Measurements from ENCODE around the gene TLN1. TPM values are rescaled to one million over a fixed set of nuclear protein-coding genes. Genes with fewer than 3 reads are reported as not detected.
A peak's percentile ranks its signal among the peaks of the same experiment; 100 is the strongest.

Gene TLN1
- total RNA-seq, 2 donors from 2014 or later: 816 to 836 TPM

DNA sequence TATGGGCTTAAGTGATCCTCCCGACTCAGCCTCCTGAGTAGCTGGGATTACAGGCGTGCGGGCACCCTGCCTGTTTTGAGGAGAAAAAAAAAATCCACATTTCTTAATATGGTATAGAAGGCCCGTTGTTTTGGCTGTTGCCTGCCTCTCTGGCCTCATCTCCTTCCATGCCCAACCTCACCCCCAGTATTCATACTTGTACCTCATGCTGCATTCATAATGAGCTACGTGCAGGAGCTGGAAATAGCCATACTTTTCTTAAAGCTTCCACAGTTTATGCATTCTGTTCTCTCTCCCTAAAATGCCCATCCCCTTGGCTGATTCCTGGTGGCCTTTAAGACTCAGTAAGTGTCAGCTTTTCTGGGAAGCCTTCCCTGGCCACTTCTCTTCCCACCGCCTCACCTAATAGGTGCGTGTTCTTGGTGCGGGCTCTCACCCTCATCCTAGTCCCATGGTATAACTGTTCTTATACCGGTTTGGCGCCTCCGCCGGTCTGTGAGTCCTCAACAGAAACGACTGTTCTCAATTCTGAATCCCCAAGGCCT is 40.2 kb downstream of the TLN1 start:
- intact Hi-C loops (cut with DNase I): loop anchor here in 1 of 2 donors (2.0 kb wide), 1 partner anchor 31 kb away; no protein-coding TSS in a partner anchor
- peak; percentile 68 for DNase-seq (ENCODE audit: low spot score)

DNA sequence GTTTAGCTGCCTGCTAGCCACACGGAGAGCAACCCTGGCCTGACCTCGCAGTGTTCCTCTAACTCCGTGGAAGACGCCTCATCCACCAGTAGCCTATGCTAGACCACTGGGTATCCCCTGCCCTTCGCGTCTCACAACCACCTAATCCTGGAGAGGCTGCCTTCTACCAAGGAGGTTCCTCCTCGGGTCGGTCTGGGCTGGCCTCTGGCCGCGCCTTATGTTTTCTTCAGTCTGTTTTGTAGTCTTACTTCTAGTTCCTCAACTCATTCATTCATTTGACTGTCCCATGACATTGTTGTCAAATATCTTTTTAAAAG is 40.7 kb downstream of the TLN1 start:
- no peak for DNase-seq (ENCODE audit: low spot score)
- intact Hi-C loops (cut with DNase I): loop anchor here in 1 of 2 donors (2.0 kb wide), 1 partner anchor 30 kb away; no protein-coding TSS in a partner anchor

- intact Hi-C loops (cut with DNase I): loop anchor here in 1 of 2 donors (2.0 kb wide), 1 partner anchor 30 kb away; no protein-coding TSS in a partner anchor
- peak; percentile 94 for DNase-seq (ENCODE audit: low spot score)
These were observed 41.2 kb downstream of the TLN1 start for GRCh38 chr9:35690614-35691333.

- no peak for DNase-seq (ENCODE audit: low spot score)
- intact Hi-C loops (cut with DNase I): loop anchor here in 1 of 2 donors (2.0 kb wide), 1 partner anchor 29 kb away; no protein-coding TSS in a partner anchor
These were observed 41.7 kb downstream of the TLN1 start for GRCh38 chr9:35690294-35690613.

DNA sequence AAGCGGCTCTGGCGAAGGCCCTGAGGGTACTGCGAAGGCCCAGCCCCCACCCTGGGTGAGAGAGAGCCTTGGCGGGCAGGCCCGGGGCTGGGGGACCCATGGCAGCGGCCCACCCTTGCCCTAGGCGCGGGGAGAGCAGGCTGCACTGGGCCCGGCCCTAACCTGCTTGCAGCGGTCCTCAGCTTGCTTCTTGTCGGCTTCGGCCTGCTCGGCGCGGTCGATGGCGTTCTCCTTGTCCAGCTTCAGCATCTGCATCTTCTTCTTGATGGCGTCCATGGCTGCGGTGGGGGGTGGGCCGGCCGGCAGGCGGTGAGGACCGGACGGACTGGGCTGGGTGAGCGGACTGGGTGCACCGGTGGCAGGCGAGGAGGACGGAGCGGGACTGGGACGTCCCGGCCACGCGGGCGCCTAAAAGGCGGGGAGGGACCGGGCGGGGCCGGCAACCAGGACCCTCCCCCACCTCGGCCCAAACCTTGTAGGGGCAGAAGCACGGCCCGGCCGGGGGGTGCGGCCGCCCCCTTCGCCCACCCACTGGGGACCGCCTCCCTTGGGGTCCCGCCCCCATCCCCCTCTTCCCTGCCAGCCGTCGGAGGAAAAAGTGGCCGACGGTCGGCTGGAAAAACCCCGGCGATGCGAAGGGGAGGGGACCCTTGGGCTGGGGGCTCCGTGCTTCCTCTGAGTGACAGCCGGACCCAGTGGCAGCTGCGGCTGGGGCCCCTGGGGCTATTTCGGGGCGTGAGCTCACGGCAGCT is 42.3 kb downstream of the TLN1 start, which contains the start of gene TPM2:
TSS of gene TPM2 (minus strand) at position 384 of the 752 bp plus-strand sequence. CDS start at position 276, 108 bp downstream.
- peak; percentile 92 for DNase-seq (ENCODE audit: low spot score)
- intact Hi-C loops (cut with DNase I): loop anchor here in 1 of 2 donors (2.0 kb wide), 1 partner anchor 29 kb away; no protein-coding TSS in a partner anchor

DNA sequence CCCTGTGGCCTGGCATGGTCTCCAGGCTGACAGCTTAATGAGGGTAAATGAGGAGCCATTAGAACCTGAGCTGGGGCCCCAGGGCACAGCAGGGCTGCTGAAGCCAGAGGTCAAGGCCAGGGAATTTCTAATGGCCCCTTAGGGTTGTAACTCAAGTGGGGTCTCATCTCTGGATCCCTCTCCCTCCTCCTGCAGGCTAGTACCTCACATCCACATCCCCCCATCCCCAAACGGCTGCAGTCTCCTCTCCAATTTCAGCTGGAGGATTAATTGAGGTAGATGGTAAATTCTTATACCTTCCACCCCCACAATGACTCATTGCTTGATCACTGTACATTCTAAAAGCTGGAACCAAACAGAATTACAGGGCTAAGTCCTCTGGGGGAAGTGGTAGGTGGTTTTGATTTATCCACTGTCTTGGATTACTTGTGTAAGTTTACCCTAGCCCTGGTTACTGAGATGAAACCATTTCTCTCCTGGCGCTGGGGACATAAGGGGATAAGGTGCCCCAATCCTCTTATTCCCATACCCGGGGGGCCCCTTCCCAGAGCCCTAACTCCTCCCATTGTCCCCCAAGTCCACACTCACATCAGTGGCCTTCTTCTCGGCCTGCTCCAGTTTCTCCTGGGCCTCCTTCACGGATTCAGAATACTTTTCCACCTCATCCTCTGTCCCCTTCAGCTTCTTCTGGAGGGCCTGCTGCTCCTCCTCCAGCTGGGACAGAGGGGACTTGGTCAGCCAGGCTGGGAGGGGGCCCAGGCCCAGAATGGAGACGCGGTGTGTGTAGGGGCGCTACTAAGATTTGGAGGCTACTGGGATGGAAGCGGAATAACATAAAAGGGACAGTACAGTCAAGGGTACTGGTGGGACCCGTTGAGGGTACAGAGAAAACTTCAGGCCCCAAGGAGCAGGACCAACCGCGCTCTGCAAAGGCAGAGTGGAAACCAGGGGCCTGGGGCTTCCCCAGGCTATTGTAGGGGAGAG is 43.1 kb downstream of the TLN1 start:
- intact Hi-C loops (cut with DNase I): no loop called here
- DNase-seq (ENCODE audit: low spot score): peak; percentile 73

- DNase-seq (ENCODE audit: low spot score): peak; percentile 57
- intact Hi-C loops (cut with DNase I): no loop called here
These were observed 43.9 kb downstream of the TLN1 start for GRCh38 chr9:35687972-35688557.

- intact Hi-C loops (cut with DNase I): no loop called here
- peak; percentile 18 for DNase-seq (ENCODE audit: low spot score)
These were observed 44.7 kb downstream of the TLN1 start for GRCh38 chr9:35687306-35687705.

- intact Hi-C loops (cut with DNase I): no loop called here
- peak; percentile 41 for DNase-seq (ENCODE audit: low spot score)
These were observed 45.5 kb downstream of the TLN1 start for GRCh38 chr9:35686222-35687203.

GRCh38 chr9:35685506-35685905 is 46.5 kb downstream of the TLN1 start:
- DNase-seq (ENCODE audit: low spot score): peak; percentile 70
- intact Hi-C loops (cut with DNase I): no loop called here

GRCh38 chr9:35684921-35685320 is 47.1 kb downstream of the TLN1 start:
- intact Hi-C loops (cut with DNase I): no loop called here
- DNase-seq (ENCODE audit: low spot score): peak; percentile 53

DNA sequence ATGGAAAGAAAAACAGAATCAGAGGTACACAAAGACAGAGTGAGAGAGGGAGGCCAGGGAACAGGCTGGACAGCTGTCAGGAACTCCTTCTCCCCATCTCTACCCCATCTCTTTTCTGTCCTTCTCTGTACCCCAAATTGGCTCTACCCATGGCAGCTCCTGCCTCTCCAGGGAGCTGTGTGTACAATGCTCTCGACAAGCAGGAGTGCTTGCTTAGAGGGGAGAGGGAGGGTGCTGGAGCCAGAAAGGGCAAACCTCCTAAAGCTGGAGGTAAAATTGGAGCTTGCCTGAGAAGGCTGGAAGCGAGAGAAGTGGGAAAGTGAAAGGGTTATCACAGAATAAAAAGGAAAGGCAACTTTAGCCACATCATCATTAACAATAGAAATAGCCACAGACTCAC is 48.7 kb downstream of the TLN1 start:
- intact Hi-C loops (cut with DNase I): no loop called here
- DNase-seq (ENCODE audit: low spot score): no peak

DNA sequence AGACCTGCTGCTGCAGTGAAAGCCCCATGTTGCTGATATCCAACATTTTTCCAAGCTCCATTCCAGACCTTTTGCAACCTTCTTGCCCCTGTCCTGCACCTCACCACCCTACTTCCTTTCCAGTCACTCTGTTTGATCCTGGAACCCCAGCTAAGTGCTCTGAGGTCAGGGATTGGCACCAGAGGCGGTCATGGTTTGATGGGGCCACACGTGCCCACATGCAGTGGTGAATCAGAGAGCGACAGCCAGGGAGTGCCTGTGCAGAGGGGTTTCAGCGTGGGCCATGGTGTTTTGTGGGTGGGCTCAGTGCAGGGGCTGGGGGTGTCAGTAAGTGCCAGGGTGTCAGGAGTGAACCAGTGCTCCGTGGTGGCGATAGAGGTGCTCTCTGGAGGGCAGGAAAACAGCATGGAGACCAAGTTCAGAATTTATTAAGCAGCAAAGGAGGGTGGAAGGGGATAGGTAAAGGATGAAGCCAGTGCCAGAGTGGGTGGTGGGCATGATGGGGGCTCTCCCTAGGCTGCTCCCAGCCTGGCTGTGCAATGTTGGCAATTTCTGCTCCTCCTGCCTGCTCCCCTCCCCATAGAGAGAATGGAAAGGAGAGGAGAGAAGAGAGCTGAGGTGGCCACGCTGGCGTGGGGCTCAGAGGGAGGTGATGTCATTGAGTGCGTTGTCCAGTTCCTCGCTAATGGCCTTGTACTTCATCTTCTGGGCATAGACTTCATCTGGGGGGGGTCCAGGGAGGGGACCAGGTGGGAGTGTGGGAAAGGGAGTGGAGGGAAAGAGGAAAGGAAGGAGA is 49.3 kb downstream of the TLN1 start:
- intact Hi-C loops (cut with DNase I): no loop called here

DNA sequence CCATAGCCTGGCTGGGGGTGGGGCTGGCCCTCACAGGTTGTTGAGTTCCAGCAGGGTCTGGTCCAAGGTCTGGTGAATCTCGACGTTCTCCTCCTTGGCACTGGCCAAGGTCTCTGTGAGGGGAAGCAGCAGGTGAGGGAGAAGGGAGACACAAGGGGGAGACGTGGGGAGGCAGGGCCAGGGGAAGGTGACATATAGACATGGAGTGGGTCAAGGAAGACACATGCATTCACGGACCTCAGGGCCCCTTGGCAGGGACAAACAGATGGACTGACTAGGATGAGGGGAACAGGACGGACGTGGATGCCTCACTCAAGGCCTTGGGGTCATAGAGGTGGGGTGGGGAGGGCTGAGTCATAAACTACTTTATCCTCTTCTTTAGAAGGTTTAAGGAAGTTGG is 49.9 kb downstream of the TLN1 start:
- peak; percentile 77 for DNase-seq (ENCODE audit: low spot score)
- intact Hi-C loops (cut with DNase I): no loop called here

More for the DNA sequence above, 49.3 kb downstream of the TLN1 start:
- peak; percentile 62 for DNase-seq (ENCODE audit: low spot score)

- peak; percentile 76 for DNase-seq (ENCODE audit: low spot score)
- intact Hi-C loops (cut with DNase I): no loop called here
These were observed 50.5 kb downstream of the TLN1 start for GRCh38 chr9:35681341-35682002.
